GM18858 (cell line): ENCODE data around the gene ALOX15B.

ENCODE experiments used
- ATAC-seq: cut with Tn5 transposase; IDR thresholded peaks from one replicate; pipeline ENCODE4 v1.9.1; 2021; ENCODE audit not compliant: unreplicated experiment

ALOX15B gene

GRCh38 chr17:8038954-8039610 lies at the start of gene ALOX15B:
ALOX15B (plus strand) TSS chr17:8039059; CDS start chr17:8039156, 97 bp downstream.
- no peak for ATAC-seq

GRCh38 chr17:7989781-7990655 lies 48.8 kb upstream of the ALOX15B start:
- ATAC-seq = no peak

DNA sequence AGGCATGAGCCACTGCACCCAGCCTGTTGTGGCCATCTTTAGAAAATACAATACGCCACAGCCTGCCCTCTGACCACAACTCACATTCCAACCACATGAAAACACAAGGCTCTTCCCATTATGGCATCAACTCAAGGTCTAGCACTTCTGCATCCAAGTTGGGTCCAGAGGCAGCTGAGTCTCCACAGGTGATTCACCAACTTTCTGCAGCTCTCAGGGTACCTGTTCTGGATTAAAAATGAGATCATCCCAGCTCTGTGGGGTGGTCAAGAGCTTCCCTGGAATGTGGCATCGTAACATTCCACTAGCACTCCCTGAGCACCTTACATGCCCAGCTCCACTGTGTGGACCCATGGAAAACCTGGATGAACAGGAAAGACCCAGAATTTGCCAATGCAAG lies 46.3 kb upstream of the ALOX15B start:
- no peak for ATAC-seq

- no peak for ATAC-seq
These were observed 45.9 kb upstream of the ALOX15B start for GRCh38 chr17:7992924-7993323.

- no peak for ATAC-seq
These were observed 44.8 kb upstream of the ALOX15B start for GRCh38 chr17:7993972-7994589.

DNA sequence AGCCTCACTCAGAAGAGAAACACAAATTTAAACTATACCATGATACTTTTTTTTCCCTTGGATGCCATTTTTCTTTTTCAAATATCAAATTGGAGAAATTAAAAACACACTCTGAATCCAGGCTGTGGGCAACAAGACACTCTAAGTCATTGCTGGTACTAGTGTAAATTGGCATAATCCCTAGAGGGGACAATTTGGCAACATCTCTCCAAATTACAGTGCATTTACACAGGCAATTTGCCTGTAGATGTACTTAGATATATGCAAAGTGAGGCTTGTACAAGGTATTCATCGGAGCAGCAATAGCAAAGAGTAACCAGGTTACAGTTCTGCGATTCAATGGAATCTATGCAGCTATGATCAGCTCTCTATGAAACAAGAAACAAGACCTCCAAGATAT lies 43.1 kb upstream of the ALOX15B start:
- ATAC-seq = no peak

DNA sequence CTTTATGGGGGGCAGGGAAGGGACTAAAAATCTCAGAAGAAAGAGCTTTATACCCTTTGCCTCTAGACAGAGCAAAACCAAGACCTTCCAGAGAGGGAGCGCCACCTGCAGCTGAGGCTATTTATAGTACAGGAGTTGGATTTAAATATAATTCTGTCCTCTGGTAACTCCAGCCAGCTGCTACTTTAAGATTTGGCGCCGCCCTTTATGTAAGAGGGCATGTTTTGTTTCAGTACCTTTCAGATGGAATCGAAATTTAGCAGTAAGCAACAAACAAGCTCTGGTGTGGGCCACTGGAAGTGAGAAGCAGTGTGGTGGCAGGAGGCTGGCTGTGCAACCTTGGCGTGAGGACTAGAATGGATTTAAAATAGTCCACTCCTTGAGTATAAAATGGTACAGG lies 41.7 kb upstream of the ALOX15B start:
- no peak for ATAC-seq

- no peak for ATAC-seq
These were observed 36.7 kb upstream of the ALOX15B start, which contains the start of gene GUCY2D for GRCh38 chr17:8001976-8002720. GUCY2D (plus strand) TSS chr17:8002615; CDS start chr17:8003048, 433 bp downstream.

DNA sequence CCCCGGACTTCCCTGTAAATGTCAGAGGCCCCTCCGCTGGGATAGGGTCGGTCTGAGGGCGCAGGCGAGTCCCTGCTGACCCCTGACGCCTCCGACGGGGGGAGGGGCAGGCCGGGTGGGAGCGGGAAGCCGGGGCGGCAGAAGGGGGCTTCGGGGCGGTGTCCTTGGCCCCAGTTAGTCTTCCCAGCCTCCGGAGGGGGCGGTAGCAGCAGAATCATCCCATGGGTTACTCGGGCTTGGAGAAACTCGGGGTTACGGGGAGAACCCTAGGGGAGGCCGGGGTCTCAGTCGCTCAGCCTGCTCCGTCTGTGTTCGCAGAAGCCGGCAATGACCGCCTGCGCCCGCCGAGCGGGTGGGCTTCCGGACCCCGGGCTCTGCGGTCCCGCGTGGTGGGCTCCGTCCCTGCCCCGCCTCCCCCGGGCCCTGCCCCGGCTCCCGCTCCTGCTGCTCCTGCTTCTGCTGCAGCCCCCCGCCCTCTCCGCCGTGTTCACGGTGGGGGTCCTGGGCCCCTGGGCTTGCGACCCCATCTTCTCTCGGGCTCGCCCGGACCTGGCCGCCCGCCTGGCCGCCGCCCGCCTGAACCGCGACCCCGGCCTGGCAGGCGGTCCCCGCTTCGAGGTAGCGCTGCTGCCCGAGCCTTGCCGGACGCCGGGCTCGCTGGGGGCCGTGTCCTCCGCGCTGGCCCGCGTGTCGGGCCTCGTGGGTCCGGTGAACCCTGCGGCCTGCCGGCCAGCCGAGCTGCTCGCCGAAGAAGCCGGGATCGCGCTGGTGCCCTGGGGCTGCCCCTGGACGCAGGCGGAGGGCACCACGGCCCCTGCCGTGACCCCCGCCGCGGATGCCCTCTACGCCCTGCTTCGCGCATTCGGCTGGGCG lies 35.9 kb upstream of the ALOX15B start:
- no peak for ATAC-seq

DNA sequence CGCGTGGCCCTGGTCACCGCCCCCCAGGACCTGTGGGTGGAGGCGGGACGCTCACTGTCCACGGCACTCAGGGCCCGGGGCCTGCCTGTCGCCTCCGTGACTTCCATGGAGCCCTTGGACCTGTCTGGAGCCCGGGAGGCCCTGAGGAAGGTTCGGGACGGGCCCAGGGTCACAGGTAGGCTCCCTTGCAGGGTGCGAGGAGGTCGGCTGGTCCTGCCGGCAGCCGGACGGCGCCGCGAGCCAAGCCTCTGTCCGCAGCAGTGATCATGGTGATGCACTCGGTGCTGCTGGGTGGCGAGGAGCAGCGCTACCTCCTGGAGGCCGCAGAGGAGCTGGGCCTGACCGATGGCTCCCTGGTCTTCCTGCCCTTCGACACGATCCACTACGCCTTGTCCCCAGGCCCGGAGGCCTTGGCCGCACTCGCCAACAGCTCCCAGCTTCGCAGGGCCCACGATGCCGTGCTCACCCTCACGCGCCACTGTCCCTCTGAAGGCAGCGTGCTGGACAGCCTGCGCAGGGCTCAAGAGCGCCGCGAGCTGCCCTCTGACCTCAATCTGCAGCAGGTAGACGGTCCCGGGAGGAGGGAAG lies 35.2 kb upstream of the ALOX15B start:
- no peak for ATAC-seq

DNA sequence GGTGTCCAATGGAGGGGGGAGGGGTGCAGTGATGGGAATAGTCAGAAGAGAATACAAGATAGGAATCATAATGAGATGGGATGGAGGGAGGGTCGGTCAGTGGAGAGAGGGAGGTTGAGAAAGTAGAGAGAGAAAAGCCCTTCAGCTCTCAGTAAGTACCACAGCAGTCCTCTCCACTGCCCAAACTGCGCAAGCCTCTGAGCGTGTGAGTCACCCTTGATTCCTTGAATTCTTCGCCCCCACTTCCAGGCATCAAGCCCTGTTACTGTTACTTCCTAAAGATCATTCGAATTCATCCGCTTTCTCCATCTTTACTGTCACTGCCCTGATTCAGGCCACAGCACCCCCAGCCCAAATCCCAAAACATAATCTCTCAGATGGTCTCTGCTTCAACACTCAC lies 34.0 kb upstream of the ALOX15B start:
- ATAC-seq = no peak

- ATAC-seq = no peak
These were observed 33.5 kb upstream of the ALOX15B start for GRCh38 chr17:8005357-8005756.

- ATAC-seq = no peak
These were observed 32.7 kb upstream of the ALOX15B start for GRCh38 chr17:8005967-8006730.

- no peak for ATAC-seq
These were observed 31.8 kb upstream of the ALOX15B start for GRCh38 chr17:8006836-8007680.

DNA sequence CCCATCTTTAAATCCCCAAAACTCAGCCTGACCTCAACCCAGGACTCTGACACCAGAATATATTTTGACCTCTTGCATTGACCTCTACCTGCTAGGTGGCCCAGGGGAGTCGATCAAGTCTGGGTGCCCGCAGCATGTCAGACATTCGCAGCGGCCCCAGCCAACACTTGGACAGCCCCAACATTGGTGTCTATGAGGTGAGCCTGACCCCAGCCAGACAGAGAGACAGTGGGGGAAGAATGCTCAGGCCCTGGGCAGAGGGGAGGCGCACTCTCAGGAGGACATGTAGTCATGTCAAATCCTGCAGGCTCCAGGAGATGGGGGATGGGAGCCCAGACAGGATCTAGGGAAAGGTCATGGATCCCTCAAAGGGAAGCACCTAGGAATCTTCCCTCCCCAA lies 31.0 kb upstream of the ALOX15B start:
- ATAC-seq = no peak

GRCh38 chr17:8012045-8012580 lies 26.7 kb upstream of the ALOX15B start:
- no peak for ATAC-seq

DNA sequence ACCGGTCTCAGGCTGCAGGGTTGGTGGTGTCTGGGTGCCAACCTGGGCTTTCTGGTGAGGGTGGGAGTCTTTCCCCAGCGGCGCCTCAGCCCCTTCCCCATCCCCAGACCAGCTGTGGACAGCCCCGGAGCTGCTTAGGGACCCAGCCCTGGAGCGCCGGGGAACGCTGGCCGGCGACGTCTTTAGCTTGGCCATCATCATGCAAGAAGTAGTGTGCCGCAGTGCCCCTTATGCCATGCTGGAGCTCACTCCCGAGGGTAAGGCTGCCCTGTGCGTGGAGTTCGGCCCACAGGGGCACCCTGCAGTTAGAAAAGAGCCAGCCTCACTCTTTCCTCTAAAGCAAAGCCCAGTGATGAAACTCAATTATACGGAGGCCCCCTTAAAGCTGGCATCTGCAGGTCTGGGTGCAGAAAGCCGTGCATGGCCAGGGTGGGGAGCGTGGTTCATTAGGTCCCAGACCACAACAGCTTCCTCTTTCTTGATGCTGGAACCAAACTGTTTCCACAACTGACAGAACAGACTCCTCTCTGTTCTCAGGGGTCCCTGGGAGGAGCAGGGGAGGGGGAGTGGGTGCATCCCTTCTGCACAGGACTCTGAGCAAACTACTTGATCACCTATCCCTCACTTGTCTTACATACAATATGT lies 25.7 kb upstream of the ALOX15B start:
- ATAC-seq = no peak
